Raji (cell line): ENCODE measurements around the gene RPS6KC1.

Experiments
- POLR2A ChIP-seq: IDR thresholded peaks from 2 replicates; pipeline ENCODE4 v1.6.1; 2011; ENCODE audit warnings: low read depth, low read length, control low read depth; ENCODE audit not compliant: insufficient read depth

Gene RPS6KC1

DNA sequence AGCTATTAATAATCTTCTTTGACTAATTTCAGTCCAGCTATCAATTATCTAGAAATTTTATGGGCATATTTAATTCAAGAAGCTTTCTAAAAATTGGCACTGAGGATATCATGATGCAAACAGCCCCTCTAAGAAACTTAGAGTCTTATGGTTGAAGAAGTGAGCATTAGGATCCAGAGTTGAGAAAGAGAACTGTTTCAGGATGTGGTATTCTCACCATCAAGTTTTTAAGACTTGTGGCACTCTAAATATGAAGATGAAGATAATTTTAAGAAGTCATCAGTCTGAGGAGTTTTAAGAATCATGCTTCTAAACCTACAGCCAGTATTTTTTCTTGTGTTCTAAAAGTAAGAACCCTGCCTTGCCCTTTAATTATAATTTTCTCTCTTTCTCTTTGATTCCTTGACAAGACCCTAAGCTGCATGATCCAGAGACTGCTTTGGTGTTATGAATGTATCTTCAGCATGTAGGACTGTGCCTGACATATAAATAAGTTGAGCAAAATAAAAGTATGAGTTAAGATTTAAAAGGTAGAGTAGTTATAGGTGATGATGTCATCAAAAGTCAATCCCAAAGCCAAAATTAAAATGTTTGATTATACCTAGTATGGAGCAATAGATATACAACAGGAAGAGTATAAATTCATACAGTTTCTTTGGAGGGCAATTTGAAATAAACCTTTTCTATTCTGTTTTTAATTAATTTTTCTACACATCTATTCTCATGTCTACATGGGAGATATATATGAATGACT, 39.1 kb downstream of the RPS6KC1 start:
- TF ChIP-seq POLR2A, result no peak

DNA sequence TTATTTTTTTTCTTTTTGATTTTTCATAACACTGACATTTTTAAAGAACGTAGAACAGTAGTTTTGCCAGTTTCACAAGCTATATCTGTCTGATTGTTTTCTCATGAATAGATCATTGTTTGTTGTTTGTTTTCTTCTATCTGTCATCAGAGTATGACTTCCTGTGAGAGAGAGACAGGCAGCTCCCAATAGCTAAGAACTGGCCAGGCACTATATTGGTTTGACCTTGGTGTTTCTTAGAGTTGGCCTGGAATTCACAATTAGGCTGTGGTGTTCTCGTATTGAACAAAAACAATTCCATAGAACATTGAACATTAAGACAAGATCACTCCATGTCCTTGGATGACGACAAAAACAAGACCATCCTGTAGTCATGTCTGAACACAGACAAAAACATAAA, 43.4 kb downstream of the RPS6KC1 start:
- TF ChIP-seq POLR2A, result no peak

DNA sequence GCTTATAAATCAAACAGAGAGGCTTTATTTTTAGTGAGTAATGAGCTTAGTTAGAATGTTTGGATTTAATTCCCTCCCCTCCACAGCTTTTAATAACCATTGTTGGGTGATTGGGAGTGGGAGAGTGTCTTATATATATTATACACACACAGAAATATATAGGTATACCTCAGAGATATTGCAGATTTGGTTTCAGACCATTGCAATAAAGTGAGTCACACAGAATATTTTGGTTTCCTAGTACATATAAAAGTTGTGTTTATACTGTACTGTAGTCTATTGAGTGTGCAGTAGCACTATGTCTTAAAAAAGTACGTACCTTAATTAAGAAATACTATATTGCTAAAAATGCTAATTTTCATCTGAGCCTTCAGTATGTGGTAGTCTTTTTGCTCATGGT, 44.4 kb downstream of the RPS6KC1 start:
- TF ChIP-seq POLR2A, result no peak

DNA sequence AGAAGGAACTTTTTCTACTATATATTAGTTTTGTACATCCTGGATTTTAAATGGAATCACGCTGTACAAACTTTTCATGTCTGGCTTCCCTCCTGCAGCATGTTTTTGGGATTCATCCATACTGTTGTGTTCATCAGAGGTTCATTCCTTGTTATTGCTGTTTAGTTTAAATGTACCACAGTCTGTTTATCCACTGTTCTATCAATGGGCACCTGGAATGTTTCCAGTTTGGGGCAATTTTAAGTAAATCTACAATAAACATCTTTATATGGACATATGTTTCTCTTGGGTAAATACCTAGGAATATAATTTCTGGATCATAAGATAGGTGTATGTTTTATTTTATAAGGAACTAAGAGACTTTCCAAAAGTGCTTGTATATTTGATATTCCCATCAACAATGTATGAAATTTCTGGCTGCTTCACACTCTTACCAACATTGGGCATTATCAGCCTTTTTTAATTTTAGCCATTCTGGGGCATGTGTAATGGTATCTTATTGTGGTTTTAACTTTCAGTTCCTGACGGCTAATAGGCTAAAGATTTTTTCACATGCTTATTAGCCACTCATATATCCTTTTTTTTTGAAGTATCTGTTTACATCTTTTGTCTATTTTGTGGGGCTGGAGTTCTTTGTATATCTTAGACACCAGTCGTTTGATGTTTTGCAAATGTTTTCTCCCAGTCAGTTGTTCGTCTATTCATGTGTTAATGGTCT, 48.8 kb downstream of the RPS6KC1 start:
- no peak for TF ChIP-seq POLR2A

DNA sequence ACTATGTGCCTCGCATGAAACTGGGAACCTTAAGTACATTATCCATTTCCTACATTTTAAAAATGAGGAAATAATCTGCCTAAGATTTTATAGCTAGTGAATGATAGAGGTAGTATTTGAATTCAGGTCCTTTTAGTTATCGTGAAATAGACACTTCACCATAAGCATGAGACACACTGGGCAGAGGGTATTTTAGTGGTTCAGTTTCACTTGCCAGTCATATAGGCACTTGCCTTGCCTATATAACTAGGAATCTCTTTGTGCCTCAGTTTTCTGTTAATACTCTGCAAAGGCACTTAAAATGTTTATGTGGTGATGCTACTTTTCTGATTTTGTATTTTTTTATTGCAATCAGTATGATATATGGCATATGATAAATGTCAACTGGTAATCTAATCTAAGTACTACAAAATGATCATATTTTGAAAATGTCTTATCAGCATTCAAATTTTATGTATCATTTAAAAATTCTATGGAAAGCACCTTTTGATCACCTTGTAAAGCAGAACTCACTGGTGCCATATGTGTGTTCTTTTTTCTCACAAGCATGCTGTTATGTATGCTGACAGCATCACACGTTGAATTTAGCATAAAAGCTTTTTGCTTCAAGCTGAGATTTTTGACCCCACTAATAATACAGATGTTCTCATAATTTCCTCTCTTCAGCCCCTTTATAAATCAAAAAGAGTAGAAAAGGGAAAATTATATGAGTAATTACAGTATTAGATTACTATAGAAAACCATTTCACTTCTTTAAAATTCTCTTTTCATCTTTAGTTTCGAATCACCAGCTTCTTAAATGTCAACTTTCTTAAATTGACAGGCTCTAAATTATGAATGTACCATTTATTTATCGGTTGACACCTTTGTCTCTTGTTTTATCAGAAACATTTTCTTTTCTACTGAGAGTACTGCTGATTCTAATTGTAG, 52.6 kb downstream of the RPS6KC1 start:
- no peak for TF ChIP-seq POLR2A

DNA sequence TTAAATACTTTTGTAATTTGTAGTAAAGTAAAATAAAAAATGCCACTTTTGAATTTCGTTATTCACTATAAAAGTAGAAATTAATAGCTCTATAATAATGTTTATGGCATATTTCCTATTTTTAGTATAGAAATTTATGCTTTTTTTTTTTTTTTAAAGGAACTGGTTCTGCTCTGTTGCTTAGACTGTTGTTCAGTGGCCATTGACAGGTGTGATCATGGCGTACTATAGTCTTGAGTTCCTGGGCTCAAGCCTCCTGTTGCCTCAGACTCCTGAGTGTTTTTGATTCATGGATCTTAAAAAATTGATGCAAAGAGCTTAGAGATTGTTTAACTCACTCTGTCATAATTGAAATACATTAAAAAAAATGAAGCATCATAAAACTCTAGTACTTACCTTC, 53.6 kb downstream of the RPS6KC1 start:
- TF ChIP-seq POLR2A, result no peak

DNA sequence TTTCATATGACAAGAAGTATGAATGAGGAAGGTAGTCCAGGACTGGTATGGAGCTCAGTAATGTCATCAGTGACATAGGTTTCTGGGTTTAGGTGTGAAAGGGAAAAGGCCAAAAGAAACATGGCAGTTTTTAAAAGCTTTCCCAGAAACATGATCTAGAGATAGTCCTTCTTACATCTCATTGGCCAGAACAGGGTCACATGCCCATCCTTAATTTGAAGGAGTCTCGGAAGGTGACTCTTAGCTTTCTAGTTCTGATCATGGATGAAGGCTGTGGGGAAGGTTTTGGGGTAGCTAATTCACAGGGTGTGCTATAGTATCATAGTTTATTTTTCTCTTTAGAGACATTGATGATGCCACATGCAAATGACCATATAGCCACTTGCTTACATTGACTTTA, 55.3 kb downstream of the RPS6KC1 start:
- TF ChIP-seq POLR2A, result no peak

DNA sequence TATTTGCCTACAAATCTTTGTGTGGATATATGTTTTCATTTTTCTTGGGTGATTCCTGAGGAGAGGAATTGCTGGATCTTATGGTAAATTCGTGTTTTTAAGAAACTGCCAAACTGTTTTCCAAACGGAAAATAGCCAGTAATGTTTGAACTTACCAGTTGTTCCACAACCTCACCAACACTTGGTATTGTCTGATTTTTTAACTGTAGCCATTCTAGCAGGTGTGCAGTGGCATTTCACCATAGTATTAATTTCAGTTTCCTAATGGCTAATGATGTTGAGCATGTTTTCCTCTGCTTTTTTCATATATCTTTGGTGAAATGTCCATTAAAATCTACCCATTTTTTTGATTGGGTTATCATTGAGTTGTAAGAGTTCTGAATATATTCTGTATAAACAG, 56.6 kb downstream of the RPS6KC1 start:
- no peak for TF ChIP-seq POLR2A

DNA sequence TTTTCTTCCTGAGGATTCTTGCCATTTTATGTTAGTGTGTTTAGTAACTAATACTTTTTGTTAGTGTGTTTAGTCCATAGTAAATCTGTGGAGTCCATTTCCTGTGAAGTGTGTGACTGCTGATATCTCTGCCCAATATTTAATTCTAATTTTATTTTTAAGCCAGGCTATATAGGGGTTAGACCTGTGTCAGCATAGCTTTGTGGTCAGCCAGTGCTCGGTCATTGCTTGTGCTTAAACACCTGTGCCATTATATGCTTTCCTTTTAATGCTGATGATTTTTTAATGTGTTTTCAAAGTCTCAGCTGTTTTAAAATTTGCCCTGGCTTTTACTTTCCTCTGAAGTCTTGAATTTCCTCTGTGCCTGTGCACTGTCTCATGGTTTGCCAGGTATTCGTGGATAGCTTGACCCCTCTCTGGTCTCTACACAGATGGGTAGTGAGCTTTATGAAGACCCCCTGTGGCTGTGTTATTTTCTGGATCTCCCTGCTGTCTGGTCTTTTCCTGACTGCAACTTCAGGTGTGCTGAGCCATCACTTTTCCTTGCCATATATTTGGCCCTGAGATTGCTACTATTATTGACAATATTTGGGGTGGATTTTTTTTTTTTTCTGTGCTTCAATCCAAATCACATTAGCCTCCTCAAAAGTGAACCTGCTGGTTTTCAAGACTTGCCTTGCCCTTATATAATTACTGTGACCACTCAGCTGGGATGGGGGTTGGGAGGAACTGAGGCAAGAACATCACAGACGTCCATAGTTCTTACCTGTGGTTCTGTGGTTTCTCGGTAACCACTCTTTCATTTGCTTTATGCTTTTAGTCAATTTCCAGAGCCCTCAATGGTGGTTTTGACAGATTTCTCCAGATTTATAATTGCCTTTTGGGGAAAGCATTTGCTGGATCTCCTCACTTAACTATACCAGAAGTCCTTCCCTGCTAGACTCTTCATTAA, 59.6 kb downstream of the RPS6KC1 start:
- TF ChIP-seq POLR2A, result no peak

DNA sequence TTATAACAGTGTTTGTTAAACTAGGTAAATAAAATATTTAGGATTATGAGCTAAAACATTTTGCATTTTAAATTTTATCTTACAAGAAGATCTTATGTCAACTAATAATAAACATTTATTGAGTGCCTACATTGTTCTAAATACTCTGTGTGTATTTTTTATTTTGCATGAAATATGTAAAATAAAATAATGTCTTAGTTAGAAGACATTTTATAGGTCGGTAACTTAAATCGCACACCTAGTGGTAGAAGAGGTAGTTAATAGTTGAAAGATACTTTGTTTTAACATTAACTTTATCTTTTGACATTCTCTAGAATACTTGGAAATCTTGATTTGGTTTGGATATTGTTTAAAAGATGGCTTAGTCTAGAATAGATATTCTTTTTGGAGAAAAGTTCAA, 60.5 kb downstream of the RPS6KC1 start:
- no peak for TF ChIP-seq POLR2A

DNA sequence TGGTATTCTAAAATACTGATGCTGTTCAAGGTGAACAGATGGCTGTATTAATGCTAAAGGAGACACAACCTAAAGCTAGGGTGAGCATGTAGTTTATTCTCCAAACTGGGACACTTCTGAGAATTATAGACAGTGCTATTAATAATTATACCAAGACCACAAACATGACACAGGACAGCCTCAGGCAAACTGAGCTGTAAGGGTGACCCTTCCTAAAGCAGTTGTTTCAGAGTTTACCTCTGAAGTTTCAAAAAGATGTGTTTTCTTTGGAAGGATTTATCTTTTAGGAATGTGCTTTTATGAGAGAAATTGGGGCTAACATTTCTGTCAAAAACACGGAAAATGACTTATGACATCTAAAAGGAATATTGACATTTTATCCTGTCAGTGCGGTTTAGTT, 68.8 kb downstream of the RPS6KC1 start:
- TF ChIP-seq POLR2A, result no peak

DNA sequence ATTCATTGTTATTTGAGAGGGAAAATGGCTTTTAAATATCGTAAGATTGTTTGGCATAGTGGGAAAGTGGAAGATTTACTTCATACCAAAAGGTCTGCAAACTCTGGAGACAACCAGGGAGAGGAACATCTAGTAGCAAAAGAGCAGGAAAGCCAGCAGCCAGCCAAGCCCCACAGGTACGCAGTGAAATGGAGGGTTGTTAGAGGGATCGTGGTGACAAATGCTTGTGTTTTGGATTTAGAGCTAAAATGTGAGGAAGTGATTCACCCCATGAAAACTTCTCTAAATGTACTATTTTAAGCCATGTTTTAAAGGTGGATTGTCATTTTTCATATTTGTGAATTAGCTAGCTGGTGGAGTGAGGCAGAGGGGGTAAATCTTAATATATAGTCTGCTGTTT, 69.3 kb downstream of the RPS6KC1 start:
- TF ChIP-seq POLR2A, result no peak

DNA sequence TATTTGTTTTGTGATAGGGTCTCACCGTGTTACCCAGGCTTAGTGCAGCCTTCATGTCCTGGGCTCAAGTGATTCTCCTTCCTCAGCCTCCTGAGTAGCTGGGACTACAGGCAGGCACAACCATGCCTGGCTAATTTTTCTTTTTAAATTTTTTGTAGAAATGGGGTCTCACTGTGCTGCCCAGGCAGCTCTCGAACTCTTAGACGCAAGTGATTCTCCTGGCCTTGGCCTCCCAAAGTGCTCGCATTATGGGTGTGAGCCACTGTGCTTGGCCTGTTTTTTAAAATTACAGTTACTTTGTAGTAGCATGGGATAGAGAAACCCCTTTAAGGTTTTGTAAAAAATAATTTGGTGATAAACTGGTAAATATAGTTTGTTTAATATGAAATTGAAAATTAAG, 69.9 kb downstream of the RPS6KC1 start:
- TF ChIP-seq POLR2A, result no peak

DNA sequence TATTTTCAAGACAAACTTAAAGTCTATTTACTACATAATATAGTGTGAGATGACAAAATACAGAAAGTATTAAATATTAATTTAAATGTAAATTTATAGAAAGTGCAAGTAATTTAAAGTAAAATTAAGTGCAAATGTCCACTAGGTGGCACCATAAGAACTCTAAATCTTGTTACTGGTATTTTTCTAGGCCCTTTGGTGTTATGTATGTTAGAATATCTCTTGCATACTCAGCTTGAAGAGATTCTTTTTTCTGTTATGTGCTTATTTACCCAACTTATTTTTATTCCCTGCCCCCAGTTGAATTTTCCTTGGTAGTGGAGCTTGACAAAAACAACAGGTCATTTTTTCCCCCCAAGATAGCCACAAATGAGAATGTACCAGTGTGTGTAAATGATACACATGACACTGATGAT, 71.5 kb downstream of the RPS6KC1 start:
- no peak for TF ChIP-seq POLR2A
